ENCODE results near the gene TBL1XR1. TPM values are rescaled to one million over a fixed set of nuclear protein-coding genes. Genes with fewer than 3 reads are reported as not detected.

Gene TBL1XR1
- total and polyA plus RNA-seq, 2 of the 8 experiments (the other 6 are each of a cell fraction or from before 2014, with no cell fraction given), result 28.1 to 147 TPM

DNA sequence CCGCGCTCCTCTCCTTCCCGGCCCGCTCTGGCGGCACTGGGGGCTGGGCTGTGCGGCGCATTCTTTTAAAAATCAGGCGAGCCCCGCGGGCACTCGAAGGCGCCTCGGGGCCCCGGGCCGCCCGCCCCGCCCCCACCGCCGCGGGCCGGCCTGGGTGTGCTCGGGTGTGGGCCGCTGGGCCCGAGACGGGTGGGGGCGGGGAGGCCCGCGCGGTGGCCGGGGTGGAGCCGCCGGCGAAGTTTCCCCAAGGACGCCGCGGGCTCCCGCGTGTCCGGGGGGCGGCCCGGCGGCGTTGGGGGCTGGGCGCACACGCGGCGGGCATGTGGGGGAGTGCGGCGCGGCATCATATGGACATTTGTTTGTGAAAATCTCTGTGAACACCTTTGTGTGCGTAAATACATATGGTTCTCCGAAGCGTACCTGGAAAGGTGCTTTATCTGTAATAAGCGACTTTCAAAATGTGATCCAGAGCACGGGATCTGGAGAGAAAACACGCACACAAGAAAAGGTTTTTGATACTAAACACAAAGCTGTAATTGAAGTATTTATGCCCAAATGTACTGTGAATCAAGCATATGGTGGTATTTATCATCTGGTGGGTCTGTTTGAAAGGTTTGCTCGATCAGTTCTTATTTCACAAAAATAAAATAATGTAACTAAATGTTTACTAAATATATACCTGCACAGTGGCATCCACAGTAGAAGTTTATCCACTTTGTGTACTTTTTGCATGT, 612 bp upstream of the TBL1XR1 start (continued):
- TF ChIP-seq JUND (IDR thresholded peaks at IDR 0.05; ENCODE audit: low read length), result no peak
- no peak for TF ChIP-seq BRCA1 (IDR thresholded peaks at IDR 0.05; ENCODE audit: low read depth, low read length)
- TF ChIP-seq CREB1 (IDR thresholded peaks at IDR 0.05), result no peak
- no peak for TF ChIP-seq BACH1 (IDR thresholded peaks at IDR 0.05; ENCODE audit: low read length)
- no peak; the same call in 1 of the 2 replicates for TF ChIP-seq POLR2AphosphoS5 (IDR thresholded peaks at IDR 0.05; ENCODE audit: low read depth, low read length)
- TF ChIP-seq TAF1 (IDR thresholded peaks at IDR 0.05; ENCODE audit: low read depth, low read length), result peak; percentile 47
- TF ChIP-seq SP2 (IDR thresholded peaks at IDR 0.05; ENCODE audit: low read length), result no peak
- 0 out of 2 replicates have a peak, but pooled peaks have one; percentile 27 for TF ChIP-seq PHF8 (conservative IDR thresholded peaks at IDR 0.05; ENCODE audit: low read depth, low read length)

Data from H1 (cell line).